Fibroblast of lung (primary cell): ENCODE measurements around the gene CCDC144A.

ENCODE experiments used
- EZH2 ChIP-seq: IDR thresholded peaks from 2 replicates; pipeline ENCODE4 v1.5.1; 2012; ENCODE audit warnings: low read length, control low read depth, mild to moderate bottlenecking; ENCODE audit errors: missing control alignments
- TF ChIP-seq, protein P1 (sequence below), 2 donors: IDR thresholded peaks in 1 of 2; conservative IDR thresholded peaks in 1 of 2; 1 replicate in 1 of 2; 2 replicates in 1 of 2; pipeline ENCODE4 v1.5.1; 2011 to 2012; ENCODE audit warnings: low read length in 2 of 2, control low read depth in 1 of 2, inconsistent platforms in 1 of 2, low read depth in 1 of 2, mild to moderate bottlenecking in 1 of 2

DNA sequence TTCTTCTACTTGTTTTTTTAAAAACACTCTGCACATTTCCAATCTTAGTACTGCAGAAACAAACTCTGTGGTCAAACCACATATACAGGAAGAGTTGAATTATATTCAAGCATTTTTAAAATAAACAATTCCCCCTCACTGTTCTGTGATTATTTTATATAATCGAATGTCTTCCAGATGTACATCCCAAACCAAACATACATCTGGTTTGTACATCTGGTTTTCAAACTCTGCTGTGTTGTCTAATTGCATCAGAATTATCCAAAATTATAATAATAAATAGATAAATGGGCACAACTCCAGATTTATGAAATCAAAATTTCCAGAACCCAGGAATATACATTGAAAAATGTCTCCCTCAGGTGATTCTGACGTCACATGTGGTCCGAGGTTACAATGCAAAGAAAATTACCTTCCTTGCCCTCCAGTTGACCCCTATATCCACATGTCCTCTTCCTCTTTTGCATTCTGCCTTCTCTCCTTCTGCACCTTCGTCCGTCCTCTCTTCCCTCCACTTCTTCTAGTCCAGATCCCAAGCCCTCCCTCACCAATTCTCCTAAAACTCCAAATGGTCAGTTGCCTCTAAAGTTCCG is 13.3 kb upstream of the CCDC144A start:
- TF ChIP-seq, protein P1, sequence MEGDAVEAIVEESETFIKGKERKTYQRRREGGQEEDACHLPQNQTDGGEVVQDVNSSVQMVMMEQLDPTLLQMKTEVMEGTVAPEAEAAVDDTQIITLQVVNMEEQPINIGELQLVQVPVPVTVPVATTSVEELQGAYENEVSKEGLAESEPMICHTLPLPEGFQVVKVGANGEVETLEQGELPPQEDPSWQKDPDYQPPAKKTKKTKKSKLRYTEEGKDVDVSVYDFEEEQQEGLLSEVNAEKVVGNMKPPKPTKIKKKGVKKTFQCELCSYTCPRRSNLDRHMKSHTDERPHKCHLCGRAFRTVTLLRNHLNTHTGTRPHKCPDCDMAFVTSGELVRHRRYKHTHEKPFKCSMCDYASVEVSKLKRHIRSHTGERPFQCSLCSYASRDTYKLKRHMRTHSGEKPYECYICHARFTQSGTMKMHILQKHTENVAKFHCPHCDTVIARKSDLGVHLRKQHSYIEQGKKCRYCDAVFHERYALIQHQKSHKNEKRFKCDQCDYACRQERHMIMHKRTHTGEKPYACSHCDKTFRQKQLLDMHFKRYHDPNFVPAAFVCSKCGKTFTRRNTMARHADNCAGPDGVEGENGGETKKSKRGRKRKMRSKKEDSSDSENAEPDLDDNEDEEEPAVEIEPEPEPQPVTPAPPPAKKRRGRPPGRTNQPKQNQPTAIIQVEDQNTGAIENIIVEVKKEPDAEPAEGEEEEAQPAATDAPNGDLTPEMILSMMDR (conservative IDR thresholded peaks at IDR 0.05 in 1 of 2, IDR thresholded peaks at IDR 0.05 in 1 of 2; ENCODE audit: low read depth in 1 of 2, low read length in 2 of 2): no peak
- TF ChIP-seq EZH2: no peak
